T-helper 2 cell (primary cell): ENCODE measurements around the gene EPS8L2.

Experiments used
- DNase-seq, 5 experiments: peaks; one replicate each; pipeline versions ENCODE4 v3.0.0 to v3.0.0-alpha.2; 2012 to 2022
- total RNA-seq, 2 donors: gene quantifications; one replicate each; lab custom pipeline; 2026; lab: John Stamatoyannopoulos, UW

EPS8L2 gene
- total RNA-seq = 2.8 to 7.9 reads per million in 2 donors

DNA sequence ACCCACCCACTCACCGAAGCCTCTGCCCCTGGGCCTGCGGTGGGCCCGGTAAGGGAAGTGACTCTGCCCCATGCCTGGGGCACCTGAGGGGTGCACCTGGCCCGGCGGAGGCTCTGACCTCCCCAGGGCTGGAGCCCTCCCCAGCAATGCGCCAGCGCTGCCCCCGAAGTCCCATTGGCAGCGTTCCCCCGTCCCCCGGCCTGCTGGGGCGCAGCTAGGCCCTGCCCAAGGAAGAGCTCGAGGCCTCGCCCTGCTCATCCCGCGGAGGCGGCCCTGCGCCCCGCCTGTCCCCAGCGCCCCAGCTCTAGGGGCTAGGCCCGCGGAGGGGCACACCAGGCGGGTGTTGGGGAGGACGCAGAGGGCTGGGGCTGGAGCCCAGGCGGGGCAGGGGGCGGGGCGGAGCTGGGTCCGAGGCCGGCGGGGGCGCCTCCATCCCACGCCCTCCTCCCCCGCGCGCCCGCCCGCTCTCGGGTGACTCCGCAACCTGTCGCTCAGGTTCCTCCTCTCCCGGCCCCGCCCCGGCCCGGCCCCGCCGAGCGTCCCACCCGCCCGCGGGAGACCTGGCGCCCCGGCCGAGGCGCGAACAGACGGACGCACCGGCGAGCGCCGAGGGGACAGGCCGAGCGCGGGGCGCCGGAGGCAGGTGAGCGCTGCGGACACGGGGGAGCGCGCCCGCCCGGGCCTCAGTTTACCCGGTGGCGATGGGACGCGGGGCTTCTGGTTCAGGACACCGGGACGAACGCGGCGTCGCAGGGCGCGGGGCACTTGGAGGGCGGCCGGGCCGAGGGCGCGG is at the start of gene EPS8L2:
Gene EPS8L2 (plus strand): TSS at position 586 of the 793 bp plus-strand sequence. CDS start 3,177 bp downstream, outside the sequence.
- no peak for DNase-seq

DNA sequence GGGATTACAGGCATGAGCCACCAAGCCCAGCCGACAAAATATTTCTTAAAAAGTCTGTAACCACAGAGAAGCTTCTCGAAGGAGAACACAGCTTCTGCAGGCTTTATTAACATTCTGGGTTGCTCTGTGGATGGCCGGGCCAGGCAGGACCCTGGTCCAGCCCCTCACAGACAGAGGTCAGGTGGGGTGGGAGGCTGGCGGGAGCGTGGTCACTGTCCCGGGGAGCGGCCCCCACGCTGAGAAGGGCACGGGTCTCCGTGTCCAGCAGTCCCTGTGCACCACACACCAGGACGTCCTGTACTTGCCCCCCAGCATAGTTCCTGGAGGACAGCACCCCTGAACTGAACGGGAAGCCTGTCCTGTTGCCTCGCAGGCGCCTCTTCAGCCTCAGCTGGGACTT is 49.6 kb upstream of the EPS8L2 start:
- no peak for DNase-seq

DNA sequence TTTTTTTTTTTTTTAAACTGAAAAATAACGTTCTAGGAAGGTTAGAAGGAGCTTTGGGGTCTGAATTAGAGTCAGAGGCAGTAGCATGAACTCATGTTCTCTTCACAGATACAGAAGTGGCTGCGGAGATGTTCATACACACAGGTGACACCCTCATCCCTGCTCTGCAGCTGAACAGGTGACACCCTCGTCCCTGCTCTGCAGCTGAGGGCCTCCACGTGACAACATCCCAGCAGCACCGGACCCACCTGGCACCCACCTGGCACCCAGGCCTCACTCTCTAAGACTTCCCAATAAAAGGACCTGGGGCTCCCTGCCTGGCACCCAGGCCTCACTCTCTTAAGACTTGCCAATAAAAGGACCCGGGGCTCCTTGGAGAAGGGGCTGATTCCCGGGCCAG is 49.2 kb upstream of the EPS8L2 start:
- no peak for DNase-seq

DNA sequence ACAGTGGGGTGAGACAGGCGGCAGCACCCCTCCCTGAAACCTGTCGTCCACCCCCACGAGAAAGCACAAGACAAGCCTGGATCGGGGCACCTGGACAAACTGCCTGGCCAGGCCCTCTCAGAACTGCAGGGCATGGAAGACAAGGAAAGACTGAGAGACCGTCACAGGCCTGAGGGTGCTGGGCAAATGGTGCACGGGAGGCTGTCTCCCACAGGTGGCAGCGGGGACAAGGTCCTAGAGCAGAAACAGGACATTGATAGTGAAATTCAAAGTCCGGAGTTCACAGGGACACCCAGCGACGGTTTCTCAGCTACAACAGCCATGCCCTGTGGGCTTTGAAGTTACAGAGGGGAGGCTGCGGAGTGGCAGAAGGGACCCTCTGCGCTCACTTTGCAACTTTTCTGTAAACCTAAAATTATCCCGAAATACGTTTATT is 48.3 kb upstream of the EPS8L2 start:
- DNase-seq = no peak

DNA sequence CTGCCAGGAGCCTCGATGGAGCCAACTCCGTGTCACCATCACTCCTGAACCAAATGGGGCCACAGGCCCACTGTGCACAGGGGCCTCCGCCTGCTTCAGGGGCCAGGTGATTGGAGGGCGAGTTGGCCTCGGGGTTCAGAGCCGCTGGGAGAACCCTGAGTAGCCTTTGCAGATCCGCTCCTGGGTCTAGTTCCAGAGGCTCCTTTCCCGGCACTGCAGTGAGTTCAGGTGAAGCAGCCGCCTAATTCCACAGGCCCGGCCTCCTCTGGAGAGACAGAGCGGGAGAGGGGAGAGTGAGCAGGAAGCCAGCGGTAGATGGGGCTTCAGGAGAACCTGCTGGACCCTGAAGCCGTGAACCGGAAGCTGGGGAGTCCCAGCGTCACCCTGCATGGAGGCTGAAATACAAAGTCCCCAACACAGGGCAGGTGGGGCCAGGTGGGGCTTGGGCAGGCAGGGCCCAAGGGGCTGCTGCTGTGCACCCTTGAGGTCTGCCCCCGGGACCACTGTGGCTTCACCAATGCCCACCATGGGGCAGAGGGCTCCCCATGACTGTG is 46.4 kb upstream of the EPS8L2 start:
- no peak for DNase-seq

DNA sequence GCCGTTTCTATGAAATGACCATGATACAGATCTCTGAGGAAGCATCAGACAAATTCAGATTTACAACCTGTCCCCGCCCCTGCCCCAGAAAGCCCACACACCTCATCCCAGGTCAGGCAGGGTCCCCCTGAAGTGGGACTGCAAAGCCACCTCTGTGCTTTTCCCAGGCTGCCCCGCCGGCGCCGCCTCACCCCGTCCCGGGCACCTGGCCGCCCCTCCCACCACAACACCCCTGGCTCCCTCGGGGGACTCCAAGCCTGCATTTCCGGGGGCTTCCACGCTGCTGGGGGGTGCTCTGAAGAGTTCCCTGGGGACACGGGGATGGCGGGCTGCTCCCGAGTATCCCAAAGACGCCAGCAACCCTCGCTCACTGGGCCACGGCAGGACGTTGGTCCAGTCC is 45.8 kb upstream of the EPS8L2 start:
- no peak for DNase-seq

DNA sequence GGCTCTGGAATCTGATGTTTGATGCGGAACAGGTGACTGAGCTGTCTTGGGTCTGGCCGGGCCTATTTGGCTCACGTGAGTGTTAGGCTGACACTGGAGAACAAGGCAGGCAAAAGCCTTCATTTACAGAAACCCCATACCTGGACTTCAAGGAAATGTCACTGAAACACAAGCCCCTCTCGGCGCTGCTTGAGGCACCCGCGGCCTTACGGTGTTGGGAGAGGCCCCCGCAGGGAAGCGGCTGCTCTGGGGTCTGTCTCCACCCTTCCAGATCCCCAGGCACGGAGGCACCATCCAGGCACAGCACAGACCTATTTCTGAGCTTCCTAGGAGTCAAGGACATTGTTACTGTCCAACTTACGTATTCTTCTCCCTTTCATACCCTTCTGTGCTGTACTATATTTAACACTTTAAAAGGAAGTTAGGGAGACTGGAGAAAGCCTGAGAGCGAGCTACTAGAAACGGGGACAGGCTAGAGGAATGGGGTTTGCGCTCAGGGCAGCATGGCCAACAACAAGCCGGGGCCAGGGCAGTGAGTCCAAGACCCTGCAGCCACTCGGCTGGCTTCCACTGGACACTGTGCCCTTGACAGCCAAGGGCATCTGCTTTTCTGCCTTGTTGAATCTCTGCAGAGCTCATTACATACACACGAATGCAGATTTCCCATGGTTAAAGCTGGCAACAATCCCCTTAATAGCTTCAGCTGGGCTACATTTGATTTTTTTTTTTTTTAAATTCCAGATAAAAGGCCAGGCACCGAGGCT is 45.2 kb upstream of the EPS8L2 start:
- DNase-seq = no peak

DNA sequence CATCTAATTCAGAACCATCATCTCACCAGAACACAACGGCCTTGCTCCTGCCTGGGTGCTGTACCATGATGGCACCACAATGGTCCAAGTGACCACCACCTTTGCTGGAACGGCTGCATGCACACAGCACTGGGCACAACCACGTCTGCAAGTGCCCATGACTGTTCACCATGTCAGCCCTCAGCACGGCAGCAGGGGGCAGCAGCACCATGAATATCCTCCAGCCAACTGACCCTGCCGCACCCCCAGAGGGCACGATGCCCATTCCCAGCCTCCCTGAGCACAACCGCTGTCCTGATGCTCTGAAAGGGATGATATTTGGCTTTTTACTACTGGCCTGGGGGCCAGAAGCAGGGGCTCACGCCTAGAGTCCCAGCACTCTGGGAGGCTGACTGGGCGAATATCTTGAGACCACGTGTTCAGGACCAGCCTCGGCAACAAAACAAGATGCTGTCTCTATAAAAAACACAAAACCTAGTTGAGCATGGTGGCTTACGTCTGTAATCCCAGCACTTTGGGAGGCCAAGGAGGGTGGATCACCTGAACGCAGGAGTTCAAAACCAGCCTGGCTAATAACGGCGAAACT is 43.2 kb upstream of the EPS8L2 start:
- peak in 3 of 5 experiments; percentile 15 to 26 (median 16) for DNase-seq

DNA sequence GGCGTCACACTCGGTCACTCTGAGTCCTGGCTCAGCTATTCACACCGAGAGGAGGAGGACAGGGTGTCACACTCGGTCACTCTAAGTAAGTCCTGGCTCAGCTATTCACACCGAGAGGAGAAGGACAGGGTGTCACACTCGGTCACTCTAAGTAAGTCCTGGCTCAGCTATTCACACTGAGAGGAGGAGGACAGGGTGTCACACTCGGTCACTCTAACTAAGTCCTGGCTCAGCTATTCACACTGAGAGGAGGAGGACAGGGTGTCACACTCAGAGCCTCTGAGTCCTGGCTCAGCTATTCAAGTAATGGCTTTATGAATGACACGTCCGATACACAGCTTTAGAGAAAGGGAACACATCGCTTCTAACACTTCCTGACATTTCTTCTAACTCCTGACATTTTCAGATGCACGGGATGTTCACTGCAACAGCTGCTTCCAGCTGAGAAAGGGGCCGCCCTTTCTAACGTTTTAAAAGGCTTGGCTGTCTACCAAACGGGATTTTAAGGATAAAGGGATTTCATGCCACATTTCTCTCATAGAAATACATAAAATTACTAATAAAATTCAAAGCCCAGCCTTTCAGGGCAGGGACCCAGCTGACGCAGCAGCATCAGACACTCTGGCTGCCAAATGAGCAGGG is 40.8 kb upstream of the EPS8L2 start:
- no peak for DNase-seq

DNA sequence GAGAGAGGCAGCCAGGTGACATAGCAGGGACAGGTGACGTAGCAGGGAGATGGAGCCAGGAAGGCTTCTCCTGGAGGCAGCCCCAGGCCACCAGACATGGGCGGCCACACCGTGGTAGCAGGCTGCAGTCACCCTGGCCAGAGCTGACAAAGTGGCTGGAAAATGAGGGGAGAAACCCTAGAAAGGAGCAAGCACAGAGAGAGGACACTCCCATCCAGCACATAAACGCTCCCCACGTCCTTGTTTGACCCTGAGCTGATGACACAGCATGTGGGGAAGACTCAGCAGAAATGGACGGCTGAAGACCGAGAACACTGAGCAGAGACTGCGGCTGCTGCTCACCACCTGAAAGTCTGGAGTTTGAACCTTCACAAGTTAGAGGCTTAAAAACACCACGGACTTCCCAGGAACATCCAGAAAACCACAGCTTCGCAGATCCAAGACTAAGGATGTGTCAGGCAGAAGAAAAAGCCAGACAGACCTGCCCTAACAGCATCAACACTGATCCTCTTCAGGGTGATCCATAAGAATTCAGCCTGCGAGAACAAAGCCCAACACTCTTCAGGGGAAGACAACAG is 40.2 kb upstream of the EPS8L2 start:
- no peak for DNase-seq

DNA sequence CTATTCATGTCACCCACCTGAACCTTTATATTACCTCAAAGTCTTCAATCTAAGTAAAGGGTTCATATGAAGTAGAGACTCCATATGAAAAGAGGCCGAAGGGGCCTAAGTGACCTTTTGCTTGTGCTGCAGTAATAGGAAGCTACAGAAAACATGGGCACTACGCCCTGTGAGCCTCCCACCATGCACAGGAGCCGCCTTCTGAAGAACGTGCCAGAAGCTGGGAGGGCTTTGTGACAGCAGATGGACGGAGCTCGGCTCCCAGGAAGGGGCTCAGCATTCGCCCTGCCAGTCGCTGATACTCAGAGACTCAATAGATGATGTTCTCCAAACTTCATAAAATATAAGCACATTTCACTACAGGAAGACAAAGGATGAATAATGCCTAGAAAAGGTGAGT is 32.2 kb upstream of the EPS8L2 start:
- no peak for DNase-seq

DNA sequence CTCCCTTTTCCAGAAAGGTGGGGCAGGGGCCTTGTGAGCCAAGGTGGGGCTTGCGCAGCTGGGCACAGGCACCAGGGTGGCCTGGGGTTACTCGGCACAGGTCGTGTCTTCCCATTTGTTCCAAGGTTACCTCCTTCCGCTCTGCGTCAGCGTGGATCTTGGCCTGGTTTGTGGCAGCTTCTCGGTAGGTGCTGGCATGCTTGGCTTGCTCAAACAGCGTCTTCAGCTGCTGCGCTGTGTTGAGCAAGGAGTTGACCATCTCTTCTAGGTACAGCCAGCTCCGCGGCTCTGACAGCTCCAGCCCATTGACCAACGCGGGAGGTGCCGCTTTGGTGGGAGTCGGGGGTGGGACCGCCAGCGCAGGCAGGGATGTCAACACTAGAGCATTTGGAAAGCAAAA is 31.6 kb upstream of the EPS8L2 start:
- DNase-seq = no peak

DNA sequence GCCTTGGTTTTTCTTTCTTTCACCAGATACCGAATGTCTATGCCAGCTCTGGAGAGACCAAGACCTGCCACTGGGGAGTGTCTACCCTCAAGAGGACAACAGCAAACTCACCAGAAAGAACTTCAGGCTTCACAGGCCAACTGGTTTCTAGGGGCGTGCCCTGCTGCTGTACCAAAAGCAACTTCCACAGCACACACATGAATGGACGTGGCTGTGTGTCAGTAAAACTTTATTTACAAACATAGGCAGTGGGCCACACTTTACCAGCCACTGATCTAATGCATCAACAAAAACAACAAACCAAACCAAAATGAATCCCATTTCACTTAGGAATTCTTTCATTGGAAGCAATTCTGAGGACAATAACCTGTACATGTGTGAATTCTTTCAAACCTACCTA is 27.7 kb upstream of the EPS8L2 start:
- no peak for DNase-seq

DNA sequence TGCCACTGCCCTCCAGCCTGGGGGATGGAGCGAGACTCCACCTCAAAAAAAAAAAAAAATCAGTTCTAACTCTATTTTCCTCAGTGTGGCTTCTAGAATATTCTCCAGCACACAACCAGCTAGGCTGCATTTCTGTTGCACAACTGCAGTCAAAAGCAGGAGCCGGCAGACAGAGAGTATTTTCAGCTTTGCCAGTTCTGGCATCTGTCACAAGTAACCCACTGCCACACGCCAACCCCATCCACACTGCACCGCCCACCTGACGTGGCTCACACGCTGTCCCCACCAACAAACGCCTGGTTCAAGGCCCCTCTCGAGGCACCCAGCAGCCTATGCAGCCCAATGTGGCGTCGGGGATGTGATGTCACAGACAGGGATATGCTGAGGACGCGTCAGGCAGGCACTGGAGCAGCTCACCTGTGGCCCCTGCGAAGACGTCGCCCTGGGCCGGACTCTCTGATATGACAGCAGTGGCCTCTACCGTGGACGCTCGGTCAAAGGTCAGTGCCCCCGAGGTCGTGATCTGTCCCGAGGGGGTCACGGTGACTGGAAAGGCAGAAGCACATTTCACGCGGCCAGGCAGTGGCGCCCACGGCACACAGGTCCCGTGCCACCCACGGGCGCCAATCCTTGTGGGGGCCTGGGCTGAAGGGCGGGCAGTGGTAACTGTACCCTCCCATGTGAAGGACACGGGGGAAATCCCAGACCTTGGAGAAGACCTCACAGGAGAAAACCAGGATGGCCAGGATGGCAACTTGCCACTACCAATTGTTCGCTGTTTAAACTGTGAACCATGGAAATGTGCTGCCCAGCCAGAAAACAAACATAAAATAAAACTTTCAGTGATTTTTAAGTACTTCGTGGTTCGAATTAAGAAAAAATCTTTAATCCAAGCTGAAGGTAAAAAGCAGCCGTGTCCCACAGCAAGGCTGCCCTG is 26.5 kb upstream of the EPS8L2 start:
- no peak for DNase-seq

DNA sequence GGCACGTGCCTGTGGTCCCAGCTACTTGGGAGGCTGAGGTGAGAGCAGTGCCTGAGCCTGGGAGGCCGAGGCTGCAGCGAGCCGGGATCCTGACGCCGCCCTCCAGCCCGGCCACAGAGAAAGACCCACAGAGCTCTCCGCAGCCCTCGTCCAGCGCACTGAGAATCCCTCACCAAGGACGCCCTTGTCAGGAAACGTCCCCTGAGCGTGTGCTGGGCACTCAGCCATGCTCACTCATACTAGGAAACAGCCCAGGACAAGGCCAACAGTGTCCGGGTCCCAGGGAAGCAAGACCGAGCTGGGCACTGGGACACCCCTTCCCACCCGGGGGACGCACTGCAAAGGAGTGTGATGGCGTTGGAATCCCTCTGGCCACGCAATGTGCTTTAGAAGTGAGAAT is 25.6 kb upstream of the EPS8L2 start:
- DNase-seq = no peak

DNA sequence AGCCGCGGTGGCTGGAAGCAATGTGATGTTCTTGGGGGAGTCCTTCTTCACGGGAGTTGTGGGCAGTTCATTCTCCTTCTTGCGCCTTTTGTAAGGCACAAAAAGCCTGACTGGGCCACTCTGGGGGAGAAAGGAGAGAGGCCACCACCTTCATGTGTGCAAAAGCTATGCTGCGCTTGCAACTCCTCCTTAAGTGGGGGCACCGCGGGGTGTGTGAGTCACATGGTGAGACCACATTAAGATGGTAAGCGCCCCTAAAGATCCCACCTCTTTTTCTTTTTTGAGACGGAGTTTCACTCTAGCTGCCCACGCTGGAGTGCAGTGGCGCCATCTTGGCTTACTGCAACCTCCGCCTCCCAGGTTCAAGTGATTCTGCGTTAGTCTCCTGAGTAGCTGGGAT is 25.1 kb upstream of the EPS8L2 start:
- DNase-seq = no peak

DNA sequence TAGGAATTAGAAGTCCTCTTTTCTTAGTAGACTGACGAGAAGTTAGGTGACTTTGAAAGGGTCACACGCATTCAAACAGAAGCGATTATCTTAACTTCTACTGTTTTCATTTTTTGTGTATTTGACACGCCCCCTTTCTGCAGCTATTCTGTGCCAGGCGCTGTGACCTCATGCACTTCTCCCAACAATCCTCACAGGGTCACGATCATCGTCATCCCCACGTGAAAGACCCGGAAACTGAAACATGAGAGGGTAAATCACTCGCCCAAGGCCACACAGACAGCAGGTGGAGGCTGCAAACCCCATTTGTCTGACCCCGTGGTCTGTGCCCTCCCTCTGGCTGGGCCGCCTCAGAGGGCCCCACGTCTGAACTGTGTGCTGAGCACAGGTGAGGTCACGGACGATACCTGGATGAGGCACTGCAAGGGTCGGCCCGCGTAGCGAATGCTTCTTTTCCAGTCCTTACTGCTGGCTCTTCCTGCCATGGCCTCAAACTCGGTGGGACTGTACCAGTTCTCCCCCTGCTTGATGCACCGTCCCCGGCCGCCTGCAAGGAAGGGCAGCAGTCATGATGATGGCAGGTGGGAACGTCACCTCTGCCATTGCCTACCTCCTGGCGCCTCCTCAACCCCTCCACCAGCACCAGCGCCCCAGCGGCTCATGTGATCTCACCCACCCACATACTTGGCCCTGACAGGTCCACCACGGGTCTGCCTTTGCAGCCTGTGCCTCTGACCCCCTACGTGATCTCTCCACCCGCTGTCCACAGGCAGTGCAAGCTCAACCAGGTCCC is 19.4 kb upstream of the EPS8L2 start:
- DNase-seq = no peak

DNA sequence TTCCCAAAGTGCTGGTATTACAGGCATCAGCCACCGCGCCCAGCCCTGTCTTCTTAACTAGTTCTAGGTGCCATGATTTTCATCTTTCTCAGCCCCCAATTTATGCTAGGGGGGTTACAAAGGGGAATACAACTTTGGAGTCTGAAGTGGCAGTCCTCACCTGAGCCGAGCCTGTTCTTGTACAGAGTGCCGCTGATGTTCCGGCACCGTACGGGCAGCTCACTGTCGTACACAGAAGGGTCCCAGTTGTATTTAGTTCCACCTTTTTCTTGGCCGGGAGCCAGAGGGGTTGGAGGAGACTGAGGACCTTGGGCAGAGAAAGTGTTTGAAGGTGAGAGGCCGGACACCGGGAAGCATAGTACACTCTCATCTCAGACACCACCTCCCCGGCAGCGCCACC is 18.3 kb upstream of the EPS8L2 start:
- DNase-seq = no peak

DNA sequence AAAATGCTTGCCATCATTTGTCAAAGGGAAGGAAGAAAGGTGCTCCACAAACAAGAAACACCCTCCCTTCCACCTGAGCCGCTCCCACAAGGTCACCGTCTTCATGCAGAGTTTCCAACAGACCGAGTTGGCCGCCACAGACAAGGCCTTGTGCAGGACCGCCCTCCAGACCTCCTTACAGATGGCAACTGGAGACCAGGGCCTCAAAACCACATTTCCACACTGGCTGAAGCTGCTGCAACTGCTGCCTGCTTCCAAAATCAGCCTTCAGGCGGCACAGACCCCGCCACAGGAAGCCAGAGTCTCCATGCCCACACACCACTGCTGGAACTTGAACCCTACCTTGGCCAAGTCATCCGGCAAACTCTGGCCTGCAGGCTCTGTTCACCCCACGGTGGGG is 17.4 kb upstream of the EPS8L2 start:
- DNase-seq = no peak

DNA sequence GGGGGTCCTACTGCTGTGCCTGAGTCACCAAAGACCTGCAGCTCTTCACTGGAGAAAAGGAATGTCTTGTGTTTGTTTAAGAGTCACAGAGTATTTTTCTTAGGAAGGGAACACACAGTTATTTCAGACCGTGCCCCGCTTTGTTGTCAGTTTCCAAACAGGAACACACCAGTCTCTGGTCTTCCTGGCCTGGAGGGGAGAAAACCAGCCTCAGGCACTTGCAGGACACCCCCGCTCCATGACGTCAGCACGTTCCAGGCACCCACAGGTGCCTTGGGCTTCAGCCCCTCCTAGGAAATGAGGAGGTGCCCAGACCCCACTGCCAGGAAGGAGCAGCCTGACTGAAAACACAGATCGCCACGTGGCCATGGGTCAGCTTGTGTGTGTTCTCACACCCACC is 16.4 kb upstream of the EPS8L2 start:
- DNase-seq = no peak
